C1 segment of cervical spinal cord (tissue), 14 donors: ENCODE results near the gene DNAJC11.
A peak's percentile ranks its signal among the peaks of the same experiment; 100 is the strongest.

ENCODE experiments used
- DNase-seq, 14 donors: peaks; one replicate each; lab custom pipeline; 2025; lab: John Stamatoyannopoulos, UW

The DNAJC11 gene

DNA sequence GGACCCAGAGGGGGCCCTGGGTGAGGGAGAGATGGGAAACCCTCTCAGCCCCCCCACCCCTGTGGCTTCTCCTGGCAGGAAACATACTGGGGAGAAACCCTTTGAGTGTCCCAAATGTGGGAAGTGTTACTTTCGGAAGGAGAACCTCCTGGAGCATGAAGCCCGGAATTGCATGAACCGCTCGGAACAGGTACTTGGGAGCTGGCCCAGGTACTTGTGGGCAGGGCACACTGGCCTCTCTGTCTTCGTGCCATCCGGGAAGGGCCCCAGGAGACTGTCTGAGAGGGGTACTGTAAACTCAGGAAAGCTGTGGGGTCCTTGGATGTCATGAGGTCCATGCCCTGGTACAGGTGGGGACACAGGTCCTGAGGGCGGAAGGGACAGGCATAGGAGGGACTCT, 115.8 kb downstream of the DNAJC11 start:
- no peak for DNase-seq

DNA sequence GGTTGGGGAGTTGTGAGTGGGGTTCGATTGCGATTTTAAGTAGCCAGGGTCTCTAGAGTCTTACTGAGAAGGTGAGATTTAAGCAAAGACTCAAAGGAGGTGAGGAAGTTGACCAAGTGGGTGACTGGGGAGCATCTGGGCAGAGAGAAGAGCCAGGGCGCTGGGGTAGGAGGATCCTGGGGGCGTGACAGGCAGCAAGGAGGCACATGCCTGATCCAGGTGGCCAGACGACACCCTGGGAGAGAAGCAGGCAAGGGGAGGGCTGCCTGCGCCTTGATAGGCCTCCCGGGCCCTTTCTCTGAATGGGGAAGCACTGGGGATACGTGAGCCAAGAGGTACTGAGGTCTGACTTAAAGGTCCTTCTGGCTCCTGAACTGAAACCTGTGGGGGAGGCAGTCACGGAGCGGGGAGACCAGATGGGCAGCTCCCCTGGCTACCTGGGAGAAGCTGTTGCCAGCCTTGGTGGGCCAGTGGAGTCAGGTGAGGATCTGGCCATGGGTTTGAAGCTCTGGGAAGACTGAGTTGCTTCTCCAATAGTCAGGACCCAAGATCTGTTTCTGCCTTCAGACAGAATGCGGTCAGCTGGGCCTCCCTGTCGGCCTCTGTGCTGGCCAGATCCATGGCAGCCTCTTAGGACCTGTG, 116.4 kb downstream of the DNAJC11 start:
- DNase-seq, result peak in 1 of 14 donors; percentile 51
